Chondrocyte (in vitro differentiated cells): ENCODE data around the gene HACD4. TPM values are rescaled to one million over a fixed set of nuclear protein-coding genes. Genes with fewer than 3 reads are reported as not detected.

ENCODE experiments used
- total RNA-seq: library from RNA; stranded (reverse); gene quantifications from 3 replicates; pipeline ENCODE4 v1.2.1, GENCODE V29; 2021

HACD4 gene
- total RNA-seq, 1 donor from 2014 or later: 0.97 TPM

Other genes with a start within 250 kb of the HACD4 start
- not detected in 3 replicates for gene IFNB1, start 46.3 kb upstream of the HACD4 start, total RNA-seq
- not detected in 3 replicates for gene IFNW1, start 110.2 kb upstream of the HACD4 start, total RNA-seq
- not detected in 3 replicates for gene IFNA21, start 135.0 kb upstream of the HACD4 start, total RNA-seq
- gene IFNA4, start 155.9 kb upstream of the HACD4 start, total RNA-seq: not detected in 3 replicates
- gene IFNA7, start 170.6 kb upstream of the HACD4 start, total RNA-seq: not detected in 3 replicates
- not detected in 3 replicates for gene IFNA10, start 175.5 kb upstream of the HACD4 start, total RNA-seq
- not detected in 3 replicates for gene IFNA16, start 185.7 kb upstream of the HACD4 start, total RNA-seq
- not detected in 3 replicates for gene IFNA17, start 196.6 kb upstream of the HACD4 start, total RNA-seq
- gene IFNA14, start 208.4 kb upstream of the HACD4 start, total RNA-seq: not detected in 3 replicates